ENCODE data around the gene INPP5A.

GRCh38 chr10:132549371-132549770, 11.8 kb downstream of the INPP5A start:
- TF ChIP-seq CTCF (IDR thresholded peaks at IDR 0.05) (no peak), POLR2A (IDR thresholded peaks at IDR 0.05) (no peak)
